DMS114 treated with DMSO at 0.1 percent for 48 hours (cell line): ENCODE data around the gene DDX28.

Experiments used
- DNase-seq: peaks from one replicate; lab custom pipeline; 2025; ENCODE audit not compliant: unreplicated experiment; lab: John Stamatoyannopoulos, UW

DDX28 gene

GRCh38 chr16:67971111-67971510, 51.9 kb downstream of the DDX28 start:
- DNase-seq, result no peak
